CD4-positive, alpha-beta T cell treated with Interleukin-6 for 4 hours (primary cell): ENCODE data around the gene GGPS1.
"Not testable (repeated sequence)": the region's sequence is repeated elsewhere in the genome, so short reads cannot be mapped to it uniquely, and the experiment has no call there.

ENCODE experiments used
- DNase-seq: peaks from one replicate; pipeline ENCODE4 v3.0.0-alpha.2; 2020; ENCODE audit warnings: mixed read lengths

The GGPS1 gene

GRCh38 chr1:235307158-235308124 is 20.9 kb upstream of the GGPS1 start:
- no peak for DNase-seq

GRCh38 chr1:235309206-235309605 is 19.2 kb upstream of the GGPS1 start:
- not testable (repeated sequence) for DNase-seq

- DNase-seq, result peak; percentile 32
Measured at GRCh38 chr1:235313262-235313661, 15.1 kb upstream of the GGPS1 start.

GRCh38 chr1:235313931-235314678 is 14.3 kb upstream of the GGPS1 start:
- no peak for DNase-seq

- DNase-seq, result no peak
Measured at GRCh38 chr1:235315173-235315572, 13.2 kb upstream of the GGPS1 start.

GRCh38 chr1:235315735-235316134 is 12.6 kb upstream of the GGPS1 start:
- no peak for DNase-seq

GRCh38 chr1:235317168-235317567 is 11.2 kb upstream of the GGPS1 start:
- DNase-seq, result no peak

- DNase-seq, result no peak
Measured at GRCh38 chr1:235319255-235319654, 9.1 kb upstream of the GGPS1 start.

- no peak for DNase-seq
Measured at GRCh38 chr1:235320521-235321179, 7.7 kb upstream of the GGPS1 start.

GRCh38 chr1:235324296-235324695 is 4.1 kb upstream of the GGPS1 start:
- no peak for DNase-seq

- DNase-seq, result no peak
Measured at GRCh38 chr1:235325139-235325538, 3.2 kb upstream of the GGPS1 start.

- DNase-seq, result no peak
Measured at GRCh38 chr1:235325854-235326253, 2.5 kb upstream of the GGPS1 start.

- peak; percentile 59 for DNase-seq
Measured at GRCh38 chr1:235326719-235327558, 1.4 kb upstream of the GGPS1 start.

- DNase-seq, result peak; percentile 6
Measured at GRCh38 chr1:235327559-235328270, 655 bp upstream of the GGPS1 start, which contains the start of gene ARID4B. ARID4B (minus strand) TSS chr1:235328179; CDS start chr1:235326919, 1,260 bp downstream.

GRCh38 chr1:235329139-235329902 is 951 bp downstream of the GGPS1 start:
- DNase-seq, result peak; percentile 53

- DNase-seq, result no peak
Measured at GRCh38 chr1:235330918-235331285, 2.5 kb downstream of the GGPS1 start.

- no peak for DNase-seq
Measured at GRCh38 chr1:235331401-235331800, 3.0 kb downstream of the GGPS1 start.

- DNase-seq, result peak; percentile 39
Measured at GRCh38 chr1:235336903-235337302, 8.5 kb downstream of the GGPS1 start.

GRCh38 chr1:235339746-235340145 is 11.4 kb downstream of the GGPS1 start:
- DNase-seq, result no peak

GRCh38 chr1:235341334-235341733 is 13.0 kb downstream of the GGPS1 start:
- no peak for DNase-seq

- DNase-seq, result no peak
Measured at GRCh38 chr1:235342039-235342438, 13.7 kb downstream of the GGPS1 start.
